Breast epithelium (tissue), 4 donors: ENCODE results near the gene ROBO3. TPM values are rescaled to one million over a fixed set of nuclear protein-coding genes. Genes with fewer than 3 reads are reported as not detected.

ENCODE experiments used
- DNase-seq, 2 donors: peaks; one replicate each; pipeline ENCODE4 v3.0.0-alpha.2; 2019; ENCODE audit warnings: low spot score in 2 of 2
- H3K27ac ChIP-seq, 2 donors: fragments of 200-600 bp; sonication (generic) in 1 of 2; one replicate each; pipeline ENCODE4 v1.5.1; 2016 to 2019; ENCODE audit warnings: mild to moderate bottlenecking in 1 of 2
- H3K27me3 ChIP-seq, 2 donors: fragments of 200-600 bp; sonication (generic) in 1 of 2; one replicate each; pipeline versions ENCODE4 v1.5.1 to v1.6.0; 2017 to 2019; ENCODE audit warnings: control low read depth in 1 of 2, mild to moderate bottlenecking in 1 of 2
- H3K36me3 ChIP-seq: fragments of 200-600 bp; one replicate; pipeline ENCODE4 v1.5.1; 2019
- H3K4me1 ChIP-seq, 2 donors: fragments of 200-600 bp; sonication (generic); one replicate each; pipeline ENCODE4 v1.5.1; 2016 to 2019; ENCODE audit warnings: control low read depth in 1 of 2
- H3K4me3 ChIP-seq, 3 donors: fragments of 200-600 bp; sonication (generic); 1 replicate in 2 of 3; 2 replicates in 1 of 3; pipeline ENCODE4 v1.5.1; 2016 to 2019; ENCODE audit warnings: mild to moderate bottlenecking in 3 of 3, moderate library complexity in 2 of 3
- H3K9me3 ChIP-seq, 2 donors: fragments of 200-600 bp; sonication (generic) in 1 of 2; one replicate each; pipeline ENCODE4 v1.5.1; 2016 to 2019; ENCODE audit warnings: control low read depth in 1 of 2
- POLR2A ChIP-seq: fragments of 450-650 bp; IDR thresholded peaks from one replicate; pipeline ENCODE4 v1.6.1; 2016; ENCODE audit warnings: antibody characterized with exemption, mild to moderate bottlenecking, moderate library complexity
- POLR2AphosphoS5 ChIP-seq, 3 donors: sonication (generic); formaldehyde crosslinking; IDR thresholded peaks; one replicate each; pipeline ENCODE4 v1.6.1; 2017; ENCODE audit warnings: antibody characterized with exemption in 3 of 3
- intact Hi-C: fragments of 100-400 bp; cut with DNase I; formaldehyde crosslinking; loops from one replicate; pipeline ENCODE4 v1.15.1; 2023; ENCODE audit warnings: low total_unique reads
- total RNA-seq, 3 donors: library from RNA; depleted of rRNA; stranded (reverse); fragments of >200 nt; gene quantifications; one replicate each; pipeline ENCODE4 v1.1.0, GENCODE V29; 2016
- TF ChIP-seq, protein P1 (sequence below), 3 donors: fragments of 450-650 bp; IDR thresholded peaks; one replicate each; pipeline ENCODE4 v1.5.1; 2016 to 2017; ENCODE audit warnings: antibody characterized with exemption in 3 of 3, mild to moderate bottlenecking in 3 of 3, moderate library complexity in 3 of 3

ROBO3 gene
- total RNA-seq, 3 donors from 2014 or later = 9.1 to 30.9 (median 15.4) TPM

DNA sequence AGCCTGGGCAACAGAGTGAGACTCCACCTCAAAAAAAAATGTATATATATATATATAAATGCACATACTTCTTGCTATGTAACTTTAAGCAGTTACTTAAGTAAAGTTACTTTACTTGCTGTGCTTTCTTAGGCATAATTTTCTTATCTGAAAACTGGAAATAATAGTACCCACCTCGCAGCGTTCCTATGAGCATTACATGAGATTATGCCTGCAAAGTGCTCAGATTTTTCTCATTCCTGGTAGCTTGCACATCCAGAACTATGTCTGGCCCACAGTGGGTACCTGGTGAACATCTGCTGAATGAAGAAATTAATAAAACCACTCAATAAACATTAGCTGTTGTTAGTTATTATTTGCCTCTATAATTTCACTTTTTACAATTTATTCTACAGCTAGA lies 6.1 kb upstream of the ROBO3 start:
- no peak for DNase-seq
- TF ChIP-seq POLR2AphosphoS5 (IDR thresholded peaks at IDR 0.05) (no peak), POLR2A (no peak)
- TF ChIP-seq, protein P1, sequence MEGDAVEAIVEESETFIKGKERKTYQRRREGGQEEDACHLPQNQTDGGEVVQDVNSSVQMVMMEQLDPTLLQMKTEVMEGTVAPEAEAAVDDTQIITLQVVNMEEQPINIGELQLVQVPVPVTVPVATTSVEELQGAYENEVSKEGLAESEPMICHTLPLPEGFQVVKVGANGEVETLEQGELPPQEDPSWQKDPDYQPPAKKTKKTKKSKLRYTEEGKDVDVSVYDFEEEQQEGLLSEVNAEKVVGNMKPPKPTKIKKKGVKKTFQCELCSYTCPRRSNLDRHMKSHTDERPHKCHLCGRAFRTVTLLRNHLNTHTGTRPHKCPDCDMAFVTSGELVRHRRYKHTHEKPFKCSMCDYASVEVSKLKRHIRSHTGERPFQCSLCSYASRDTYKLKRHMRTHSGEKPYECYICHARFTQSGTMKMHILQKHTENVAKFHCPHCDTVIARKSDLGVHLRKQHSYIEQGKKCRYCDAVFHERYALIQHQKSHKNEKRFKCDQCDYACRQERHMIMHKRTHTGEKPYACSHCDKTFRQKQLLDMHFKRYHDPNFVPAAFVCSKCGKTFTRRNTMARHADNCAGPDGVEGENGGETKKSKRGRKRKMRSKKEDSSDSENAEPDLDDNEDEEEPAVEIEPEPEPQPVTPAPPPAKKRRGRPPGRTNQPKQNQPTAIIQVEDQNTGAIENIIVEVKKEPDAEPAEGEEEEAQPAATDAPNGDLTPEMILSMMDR (IDR thresholded peaks at IDR 0.05) = no peak
- intact Hi-C loops = no loop called here
- Histone ChIP-seq H3K27ac (no peak overlapping the region), H3K4me1 (peaks cover 0 to 6% of the 10 kb centered on the region in 2 donors), H3K27me3 (peaks cover 0 to 55% of the 10 kb centered on the region in 2 donors), H3K9me3 (no peaks in the 10 kb centered on the region), H3K36me3 (no peaks in the 10 kb centered on the region), H3K4me3 (no peak overlapping the region)

DNA sequence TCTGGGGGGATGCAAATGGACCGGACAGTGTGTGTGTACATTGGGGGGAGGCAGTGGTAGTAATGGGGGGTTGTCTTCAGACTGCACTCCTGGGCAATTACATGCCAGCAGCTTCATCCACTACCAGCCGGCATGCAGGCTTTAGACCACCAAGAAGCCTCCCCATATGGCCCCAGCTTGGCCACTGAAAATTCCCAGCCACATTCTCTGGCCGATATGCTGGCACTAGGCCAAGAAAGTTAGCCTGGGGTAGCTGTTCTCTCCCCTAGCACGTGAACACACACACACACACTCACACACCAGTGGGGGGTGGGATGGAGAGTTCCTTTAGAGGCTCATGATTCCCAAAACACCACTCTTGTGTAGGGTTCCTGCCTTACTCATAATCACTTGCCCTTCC lies 3.6 kb upstream of the ROBO3 start:
- intact Hi-C loops = no loop called here
- Histone ChIP-seq H3K4me1 (peaks cover 13 to 18% of the 10 kb centered on the region in 2 donors), H3K27me3 (peaks cover 9 to 80% of the 10 kb centered on the region in 2 donors), H3K27ac (no peak overlapping the region), H3K4me3 (no peak overlapping the region), H3K36me3 (no peaks in the 10 kb centered on the region), H3K9me3 (no peaks in the 10 kb centered on the region)
- TF ChIP-seq, protein P1 (IDR thresholded peaks at IDR 0.05) = no peak
- no peak for TF ChIP-seq POLR2A
- no peak for TF ChIP-seq POLR2AphosphoS5 (IDR thresholded peaks at IDR 0.05)
- DNase-seq = no peak

DNA sequence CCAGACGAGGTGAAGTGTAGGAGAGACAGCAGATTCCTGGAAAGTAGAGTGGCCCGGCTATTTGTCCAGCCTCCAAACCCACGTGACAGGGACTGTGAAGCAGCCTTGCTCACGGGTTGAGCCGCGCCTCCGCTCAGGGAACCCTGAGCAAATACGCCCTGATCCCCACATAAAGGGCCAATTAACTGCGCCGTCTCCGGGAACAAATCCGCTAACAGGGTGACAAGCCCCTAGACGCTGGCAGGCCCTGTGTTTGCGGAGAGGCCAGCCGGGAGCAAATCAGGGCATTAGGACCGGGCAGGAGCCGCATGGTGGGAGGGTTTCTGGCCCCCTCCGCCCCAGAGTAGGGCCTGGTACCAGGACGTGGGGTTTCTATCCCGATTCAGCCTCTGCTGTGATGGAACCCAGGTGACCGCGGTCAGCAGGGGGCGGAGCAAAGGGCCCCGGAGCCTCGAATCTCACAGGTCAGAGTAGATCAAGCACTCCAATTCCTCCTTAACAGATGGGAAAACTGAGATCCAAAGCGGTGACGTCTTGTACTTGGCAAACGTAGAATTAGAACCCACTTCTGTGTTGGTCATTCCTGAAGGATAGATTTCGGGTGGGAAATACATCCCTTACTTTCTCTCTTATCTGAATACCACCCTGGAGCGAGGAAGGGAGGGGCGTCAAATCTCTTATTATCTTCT lies 2.0 kb upstream of the ROBO3 start:
- TF ChIP-seq, protein P1 (IDR thresholded peaks at IDR 0.05) = no peak
- TF ChIP-seq POLR2AphosphoS5 (IDR thresholded peaks at IDR 0.05) (no peak), POLR2A (no peak)
- no peak for DNase-seq
- H3K4me3 ChIP-seq = peak overlapping the region; percentile 2 to 58 (median 27)

DNA sequence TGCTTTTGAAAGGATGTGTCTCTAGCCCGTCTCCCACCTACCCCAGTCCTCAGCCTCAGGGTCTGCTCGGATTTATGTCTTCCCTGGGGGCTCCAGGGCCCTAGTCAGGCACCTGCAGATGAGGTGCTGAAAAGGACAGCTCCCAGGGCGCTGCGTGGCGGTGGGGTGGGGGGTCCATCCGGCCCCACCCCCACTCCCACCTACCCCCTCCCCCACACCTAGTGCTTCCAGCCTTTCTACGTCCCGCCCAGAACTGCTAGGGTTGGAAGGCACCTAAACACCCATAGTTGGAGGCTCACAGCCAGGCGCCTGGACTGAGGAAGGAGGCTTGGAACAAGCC lies 1.4 kb upstream of the ROBO3 start:
- Histone ChIP-seq H3K9me3 (no peaks in the 10 kb centered on the region), H3K36me3 (no peaks in the 10 kb centered on the region), H3K27ac (no peak overlapping the region), H3K4me3 (no peak overlapping the region), H3K27me3 (peaks cover 14 to 94% of the 10 kb centered on the region in 2 donors), H3K4me1 (peaks cover 13 to 18% of the 10 kb centered on the region in 2 donors)
- intact Hi-C loops = no loop called here
- no peak for DNase-seq
- TF ChIP-seq POLR2AphosphoS5 (IDR thresholded peaks at IDR 0.05) (no peak), POLR2A (no peak)
- TF ChIP-seq, protein P1 (IDR thresholded peaks at IDR 0.05) = no peak

More for the DNA sequence above, 2.0 kb upstream of the ROBO3 start:
- Histone ChIP-seq H3K4me1 (peaks cover 13 to 18% of the 10 kb centered on the region in 2 donors), H3K36me3 (no peaks in the 10 kb centered on the region), H3K9me3 (no peaks in the 10 kb centered on the region), H3K27me3 (peaks cover 12 to 90% of the 10 kb centered on the region in 2 donors), H3K27ac (no peak overlapping the region)
- intact Hi-C loops = no loop called here

DNA sequence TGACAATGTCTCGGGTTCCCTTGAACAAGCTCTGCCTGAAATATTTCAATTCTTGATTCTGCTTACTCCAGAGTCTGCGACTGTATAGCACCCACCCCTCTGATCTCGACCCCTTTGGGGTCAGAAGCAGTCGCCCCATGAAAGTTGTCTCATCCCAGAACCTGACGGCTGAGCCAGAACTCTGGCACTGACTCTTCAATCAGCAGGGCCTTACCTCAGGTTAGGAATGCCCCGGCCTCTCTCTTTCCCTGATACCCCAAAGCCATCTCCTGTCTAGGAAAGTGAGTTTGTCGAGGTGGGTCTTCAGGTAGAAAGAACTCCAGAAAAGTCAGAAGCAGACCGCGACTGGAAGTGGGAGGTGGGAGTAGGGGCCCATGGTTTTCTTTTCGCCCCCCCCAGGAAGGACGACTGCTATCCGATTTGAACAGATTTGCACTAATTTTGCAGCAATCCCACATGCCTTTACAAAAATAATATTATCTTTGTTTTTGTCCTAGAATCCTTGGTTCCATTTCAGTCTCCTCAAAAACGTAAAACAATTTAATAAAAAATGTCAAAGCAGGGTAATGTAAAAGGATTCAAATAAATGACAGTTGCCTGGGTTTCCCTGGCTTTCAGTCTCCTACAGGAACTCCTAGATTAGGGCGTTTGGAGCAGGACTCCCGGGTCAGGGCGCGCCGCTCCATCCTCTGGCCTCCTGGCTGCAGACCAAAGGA lies 898 bp upstream of the ROBO3 start:
- DNase-seq = no peak
- H3K4me1 ChIP-seq = peaks cover 13 to 18% of the 10 kb centered on the region in 2 donors
- intact Hi-C loops = no loop called here

More for the DNA sequence above, 898 bp upstream of the ROBO3 start:
- H3K27me3 ChIP-seq = peaks cover 14 to 98% of the 10 kb centered on the region in 2 donors
- H3K9me3 ChIP-seq = no peaks in the 10 kb centered on the region
- H3K36me3 ChIP-seq = no peaks in the 10 kb centered on the region
- H3K4me3 ChIP-seq = peak overlapping the region in 1 of 3 donors; percentile 56
- TF ChIP-seq POLR2A (no peak), POLR2AphosphoS5 (IDR thresholded peaks at IDR 0.05) (no peak)
- TF ChIP-seq, protein P1 (IDR thresholded peaks at IDR 0.05) = no peak
- no peak overlapping the region for H3K27ac ChIP-seq
